Smooth muscle cell (in vitro differentiated cells): Measurements from ENCODE around the gene ZNF543. TPM values are rescaled to one million over a fixed set of nuclear protein-coding genes. Genes with fewer than 3 reads are reported as not detected.

Experiments used
- DNase-seq: peaks from one replicate; lab custom pipeline; 2025; ENCODE audit not compliant: unreplicated experiment; lab: John Stamatoyannopoulos, UW
- H2AFZ ChIP-seq: fragments of 200-600 bp; sonication (generic); 2 replicates; pipeline ENCODE4 v1.6.0; 2016; ENCODE audit warnings: antibody characterized with exemption, low read depth, mild to moderate bottlenecking
- H3F3A ChIP-seq: fragments of 200-600 bp; sonication (generic); 2 replicates; pipeline ENCODE4 v1.6.0; 2017; ENCODE audit warnings: antibody characterized with exemption, low read depth
- H3K27ac ChIP-seq: fragments of 200-600 bp; sonication (generic); 2 replicates; pipeline ENCODE4 v1.5.1; 2016; ENCODE audit warnings: low read depth, mild to moderate bottlenecking
- H3K27me3 ChIP-seq: fragments of 200-600 bp; sonication (generic); 2 replicates; pipeline ENCODE4 v1.6.1; 2016; ENCODE audit warnings: low read depth, mild to moderate bottlenecking
- H3K36me3 ChIP-seq: fragments of 200-600 bp; sonication (generic); 2 replicates; pipeline ENCODE4 v1.5.1; 2016; ENCODE audit warnings: low read depth
- H3K4me1 ChIP-seq: fragments of 200-600 bp; sonication (generic); 2 replicates; pipeline ENCODE4 v1.5.1; 2016; ENCODE audit warnings: low read depth
- H3K4me2 ChIP-seq: fragments of 200-600 bp; sonication (generic); 2 replicates; pipeline ENCODE4 v1.6.0; 2016; ENCODE audit warnings: mild to moderate bottlenecking
- H3K4me3 ChIP-seq: fragments of 200-600 bp; sonication (generic); 2 replicates; pipeline ENCODE4 v1.5.1; 2016; ENCODE audit warnings: mild to moderate bottlenecking
- H3K79me2 ChIP-seq: fragments of 200-600 bp; sonication (generic); 2 replicates; pipeline ENCODE4 v1.6.0; 2016; ENCODE audit warnings: low read depth, mild to moderate bottlenecking
- H3K9ac ChIP-seq: fragments of 200-600 bp; sonication (generic); 2 replicates; pipeline ENCODE4 v1.6.0; 2016; ENCODE audit warnings: low read depth
- H3K9me3 ChIP-seq: fragments of 200-600 bp; sonication (generic); replicated peaks from 2 replicates; pipeline ENCODE4 v1.5.1; 2016; ENCODE audit warnings: low read depth
- H4K20me1 ChIP-seq: fragments of 200-600 bp; sonication (generic); 2 replicates; pipeline ENCODE4 v1.6.0; 2016; ENCODE audit warnings: low read depth
- WGBS: methylation state at CpG from one replicate; pipeline ENCODE4 v1.1.7; 2016; ENCODE audit warnings: low lambda C conversion rate; 5-methylcytosine and 5-hydroxymethylcytosine counted together
- polyA plus RNA-seq: library from polyadenylated mRNA; unstranded; fragments of >200 nt; fragmentation: Nextera tagmentation; extraction: Ambion mirVana; gene quantifications from 2 replicates; pipeline ENCODE4 v1.2.1, GENCODE V29; 2016
- total RNA-seq: library from RNA; depleted of rRNA; stranded (reverse); fragments of >200 nt; gene quantifications from 2 replicates; pipeline ENCODE4 v1.2.3, GENCODE V29; 2014
- TF ChIP-seq, protein P1 (sequence below): fragments of 200-600 bp; sonication (generic); IDR thresholded peaks from 2 replicates; pipeline ENCODE4 v1.5.1; 2017; ENCODE audit warnings: borderline replicate concordance, mild to moderate bottlenecking, antibody characterized with exemption; ENCODE audit not compliant: insufficient read depth, poor library complexity, severe bottlenecking

ZNF543 gene
- total and polyA plus RNA-seq, 2 experiments from 2014 or later, result 1.1 to 5.1 TPM

DNA sequence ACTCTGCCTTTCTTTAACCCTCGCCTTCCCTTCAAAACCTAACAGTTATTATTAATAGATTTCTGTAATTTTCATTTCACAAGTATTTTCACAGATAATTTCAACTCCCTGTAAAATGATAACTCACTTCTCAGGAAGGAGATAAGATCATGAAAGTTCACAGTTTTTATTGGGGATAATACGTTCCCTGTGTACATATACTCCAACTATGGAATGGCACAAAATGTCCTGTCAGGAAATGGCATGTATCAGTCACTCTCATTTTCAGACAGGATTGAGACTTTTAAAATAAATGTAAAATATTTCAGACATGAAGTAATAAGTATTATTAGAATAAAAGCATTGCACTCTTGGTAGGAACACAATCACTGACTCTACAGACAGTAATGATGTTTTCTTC is 42.1 kb downstream of the ZNF543 start:
- H3K9me3 ChIP-seq, result no peaks in the 10 kb centered on the region
- H3K4me3 ChIP-seq, result peak overlapping the region; percentile 85
- H3K27me3 ChIP-seq, result no peaks in the 10 kb centered on the region
- no peaks in the 10 kb centered on the region for H3K36me3 ChIP-seq
- peaks cover 7% of the 10 kb centered on the region for H3F3A ChIP-seq
- peak overlapping the region; percentile 89 for H2AFZ ChIP-seq
- H3K9ac ChIP-seq, result peak overlapping the region; percentile 87
- peak overlapping the region; percentile 86 for H3K4me2 ChIP-seq
- H3K27ac ChIP-seq, result peak overlapping the region; percentile 94
- TF ChIP-seq, protein P1, sequence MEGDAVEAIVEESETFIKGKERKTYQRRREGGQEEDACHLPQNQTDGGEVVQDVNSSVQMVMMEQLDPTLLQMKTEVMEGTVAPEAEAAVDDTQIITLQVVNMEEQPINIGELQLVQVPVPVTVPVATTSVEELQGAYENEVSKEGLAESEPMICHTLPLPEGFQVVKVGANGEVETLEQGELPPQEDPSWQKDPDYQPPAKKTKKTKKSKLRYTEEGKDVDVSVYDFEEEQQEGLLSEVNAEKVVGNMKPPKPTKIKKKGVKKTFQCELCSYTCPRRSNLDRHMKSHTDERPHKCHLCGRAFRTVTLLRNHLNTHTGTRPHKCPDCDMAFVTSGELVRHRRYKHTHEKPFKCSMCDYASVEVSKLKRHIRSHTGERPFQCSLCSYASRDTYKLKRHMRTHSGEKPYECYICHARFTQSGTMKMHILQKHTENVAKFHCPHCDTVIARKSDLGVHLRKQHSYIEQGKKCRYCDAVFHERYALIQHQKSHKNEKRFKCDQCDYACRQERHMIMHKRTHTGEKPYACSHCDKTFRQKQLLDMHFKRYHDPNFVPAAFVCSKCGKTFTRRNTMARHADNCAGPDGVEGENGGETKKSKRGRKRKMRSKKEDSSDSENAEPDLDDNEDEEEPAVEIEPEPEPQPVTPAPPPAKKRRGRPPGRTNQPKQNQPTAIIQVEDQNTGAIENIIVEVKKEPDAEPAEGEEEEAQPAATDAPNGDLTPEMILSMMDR, result no peak
- WGBS, result 92% methylated on average over 2 of the region's 2 CpGs
- peaks cover 8% of the 10 kb centered on the region for H3K4me1 ChIP-seq
- no peak for DNase-seq
- H3K79me2 ChIP-seq, result peaks cover 28% of the 10 kb centered on the region
- no peaks in the 10 kb centered on the region for H4K20me1 ChIP-seq

DNA sequence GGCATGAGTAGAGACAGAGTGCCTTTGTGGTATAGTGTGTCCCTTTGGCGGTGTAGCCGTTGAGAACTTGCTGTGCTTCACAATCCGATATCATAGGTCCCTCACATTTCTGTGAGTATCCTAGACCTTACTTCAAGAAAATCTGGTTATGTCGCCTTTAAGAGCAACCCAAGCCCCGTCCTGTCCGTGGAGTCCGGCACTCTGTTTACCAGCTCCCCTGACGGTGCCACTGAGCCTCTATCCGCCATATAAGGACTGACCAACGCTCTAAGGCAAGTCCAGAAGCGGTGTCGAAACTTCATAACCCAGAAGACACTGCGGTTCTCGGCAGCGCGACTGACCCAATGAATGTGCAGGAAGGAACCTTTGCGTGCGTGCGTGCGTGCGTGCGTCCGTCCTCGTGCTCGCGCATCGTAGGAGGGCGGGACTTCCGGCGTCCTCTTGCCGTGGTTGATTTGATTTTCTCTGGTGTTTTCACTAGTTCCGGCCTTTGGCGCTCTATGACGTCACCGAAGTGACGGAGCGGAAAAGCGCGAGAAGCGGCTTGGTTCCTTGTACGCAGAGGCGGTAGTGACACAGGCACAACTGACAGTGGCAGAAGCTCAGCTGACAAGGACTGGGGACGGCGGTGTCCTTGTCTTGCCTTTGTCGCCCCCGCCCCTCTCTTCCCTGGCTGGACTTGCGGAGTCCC is 42.9 kb downstream of the ZNF543 start, which contains the start of the genes TRAPPC2B and ZNF547:
TRAPPC2B (plus strand) TSS at position 555 of the 691 bp plus-strand sequence. CDS start 1,283 bp downstream, outside the sequence.
ZNF547 (plus strand) TSS at position 555 of the 691 bp plus-strand sequence. CDS start 5,005 bp downstream, outside the sequence.
- H3K27me3 ChIP-seq, result no peaks in the 10 kb centered on the region
- H3K9ac ChIP-seq, result peak within 1 kb of the TSS; percentile 97
- peak within 1 kb of the TSS; percentile 94 for H3K27ac ChIP-seq
- H3K4me1 ChIP-seq, result peaks cover 8% of the 10 kb centered on the region
- TF ChIP-seq, protein P1, result no peak
- 2% methylated on average over 47 of the region's 47 CpGs for WGBS
- no peaks in the 10 kb centered on the region for H3K36me3 ChIP-seq
- H3K9me3 ChIP-seq, result no peaks in the 10 kb centered on the region
- H4K20me1 ChIP-seq, result no peaks in the 10 kb centered on the region
- peaks cover 7% of the 10 kb centered on the region for H3F3A ChIP-seq
- peaks cover 28% of the 10 kb centered on the region for H3K79me2 ChIP-seq
- peak; percentile 90 for DNase-seq
- H3K4me3 ChIP-seq, result peak within 1 kb of the TSS; percentile 85
- peak within 1 kb of the TSS; percentile 89 for H2AFZ ChIP-seq
- H3K4me2 ChIP-seq, result peak within 1 kb of the TSS; percentile 96

DNA sequence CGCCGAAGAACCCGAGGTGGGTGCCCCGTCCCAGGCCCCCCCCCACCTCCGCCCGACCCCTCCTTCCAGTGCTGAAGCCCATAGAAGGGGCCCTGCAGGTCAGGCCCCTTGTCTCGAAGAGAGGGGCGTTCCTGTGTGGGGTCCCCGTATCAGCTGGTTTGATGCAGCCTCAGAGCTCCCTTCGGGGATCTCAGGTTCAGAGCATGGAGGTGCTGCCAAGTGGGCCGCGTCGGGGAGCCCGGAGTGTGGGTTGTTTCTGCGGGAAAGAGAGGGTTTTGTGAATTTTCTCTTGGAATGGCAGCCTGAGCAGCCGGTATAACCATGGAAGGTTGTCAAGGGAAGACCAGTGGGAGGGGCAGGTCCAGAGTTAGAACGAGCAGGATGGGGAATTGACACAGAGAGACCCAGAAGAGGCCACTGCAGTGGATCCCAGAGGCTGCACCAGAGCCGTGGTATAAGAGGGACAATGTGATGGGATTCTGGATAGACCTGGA is 43.5 kb downstream of the ZNF543 start:
- peak overlapping the region; percentile 97 for H3K9ac ChIP-seq
- no peak for DNase-seq
- H3K9me3 ChIP-seq, result no peaks in the 10 kb centered on the region
- peaks cover 7% of the 10 kb centered on the region for H3F3A ChIP-seq
- peak overlapping the region; percentile 94 for H3K27ac ChIP-seq
- H3K27me3 ChIP-seq, result no peaks in the 10 kb centered on the region
- peak overlapping the region; percentile 39 for H2AFZ ChIP-seq
- no peaks in the 10 kb centered on the region for H3K36me3 ChIP-seq
- peak overlapping the region; percentile 96 for H3K4me2 ChIP-seq
- H3K4me1 ChIP-seq, result peaks cover 8% of the 10 kb centered on the region
- H3K4me3 ChIP-seq, result peak overlapping the region; percentile 85
- H4K20me1 ChIP-seq, result no peaks in the 10 kb centered on the region
- H3K79me2 ChIP-seq, result peaks cover 28% of the 10 kb centered on the region
- TF ChIP-seq, protein P1, result no peak
- WGBS, result 3% methylated on average over 17 of the region's 18 CpGs
